HG03439 (cell line): ENCODE results near the gene SLC27A2.
"Not testable (repeated sequence)": the region's sequence is repeated elsewhere in the genome, so short reads cannot be mapped to it uniquely, and the experiment has no call there.

Experiments used
- ATAC-seq: cut with Tn5 transposase; IDR thresholded peaks from one replicate; pipeline ENCODE4 v1.9.1; 2021; ENCODE audit warnings: mild to moderate bottlenecking, moderate library complexity; ENCODE audit not compliant: unreplicated experiment

SLC27A2 gene

DNA sequence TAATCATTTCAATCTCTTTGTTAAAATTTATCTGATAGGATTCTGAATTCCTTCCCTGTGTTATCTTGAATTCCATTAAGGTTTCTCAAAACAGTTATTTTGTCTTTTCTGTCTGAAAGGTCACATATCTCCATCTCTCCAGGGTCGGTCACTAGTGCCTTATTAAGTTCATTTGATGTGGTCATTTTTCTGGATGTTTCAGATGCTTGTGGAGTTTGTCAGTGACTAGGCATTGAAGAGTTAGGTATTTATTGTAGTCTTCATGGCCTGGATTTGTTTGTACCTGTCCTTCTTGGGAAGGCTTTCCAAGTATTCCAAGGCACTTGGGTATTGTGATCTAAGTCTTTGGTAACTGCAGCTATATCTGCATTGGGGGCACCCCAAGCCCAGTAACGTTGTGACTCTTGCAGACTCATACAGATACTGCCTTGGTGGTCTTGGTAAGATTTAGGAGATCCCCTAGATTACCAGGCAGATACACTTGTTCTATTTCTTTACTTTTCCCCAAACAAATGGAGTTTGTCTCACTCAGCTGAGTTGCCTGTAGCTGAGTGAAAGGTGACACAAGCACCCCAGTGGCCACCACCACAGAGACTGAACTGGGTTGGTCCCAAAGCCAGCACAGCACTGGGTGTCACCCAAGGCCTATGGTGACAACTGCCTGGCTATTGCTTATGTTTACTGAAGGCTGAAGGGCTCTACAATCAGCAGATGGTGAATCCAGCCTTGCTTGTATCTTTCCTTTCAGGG lies 18.9 kb upstream of the SLC27A2 start:
- ATAC-seq = no peak

DNA sequence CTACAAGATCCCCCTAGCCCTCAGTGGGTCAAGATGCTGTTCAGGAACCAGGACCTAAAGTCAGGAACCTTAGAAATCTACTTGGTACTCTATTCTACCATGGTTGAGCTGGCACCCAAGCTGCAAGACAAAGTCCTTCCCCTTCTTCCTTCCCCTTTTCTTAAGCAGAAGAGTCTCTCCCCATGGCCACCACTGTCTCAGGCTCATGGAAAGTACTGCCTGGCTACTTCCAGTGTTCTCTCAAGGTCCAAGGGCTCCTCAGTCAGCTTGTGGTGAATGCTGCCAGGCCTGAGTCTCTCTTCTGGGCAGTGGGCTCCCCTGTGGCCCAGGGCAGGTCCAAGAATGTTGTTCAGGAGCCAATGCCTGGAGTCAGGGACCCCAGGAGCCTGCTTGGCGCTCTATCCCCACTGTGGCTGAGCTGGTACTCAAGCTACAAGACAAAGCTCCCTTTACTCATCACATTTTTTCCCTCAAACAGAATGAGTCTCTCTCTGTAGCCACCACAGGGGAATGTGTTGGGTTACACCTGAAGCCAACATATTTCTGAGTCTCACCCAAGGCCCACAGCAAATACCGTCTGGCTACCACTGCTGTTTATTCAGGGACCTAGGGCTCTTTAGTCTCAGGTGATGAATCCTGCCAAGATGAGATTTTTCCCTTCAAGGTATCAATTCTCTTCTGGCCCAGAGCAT lies 18.1 kb upstream of the SLC27A2 start:
- no peak for ATAC-seq

DNA sequence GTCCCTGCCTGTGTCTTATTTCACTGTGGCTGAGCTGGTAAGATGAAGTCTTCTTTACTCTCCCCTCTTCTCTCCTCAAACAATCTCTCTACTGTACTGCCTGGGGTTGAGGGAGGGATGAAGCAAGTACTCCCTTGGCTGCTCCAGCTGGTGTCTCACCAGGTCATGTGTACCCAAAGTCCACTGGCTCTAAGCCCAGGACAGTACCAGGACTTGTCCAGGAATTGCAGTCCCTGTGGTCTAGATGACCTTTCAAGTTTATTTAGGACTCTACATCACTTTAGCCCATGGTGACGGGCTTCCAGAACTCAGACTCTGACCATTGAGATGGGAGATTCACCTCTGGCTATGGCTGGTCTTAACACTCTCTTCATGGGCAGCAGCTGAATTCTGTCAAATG lies 17.5 kb upstream of the SLC27A2 start:
- ATAC-seq = no peak

GRCh38 chr15:50166216-50166615 lies 15.8 kb upstream of the SLC27A2 start:
- no peak for ATAC-seq

DNA sequence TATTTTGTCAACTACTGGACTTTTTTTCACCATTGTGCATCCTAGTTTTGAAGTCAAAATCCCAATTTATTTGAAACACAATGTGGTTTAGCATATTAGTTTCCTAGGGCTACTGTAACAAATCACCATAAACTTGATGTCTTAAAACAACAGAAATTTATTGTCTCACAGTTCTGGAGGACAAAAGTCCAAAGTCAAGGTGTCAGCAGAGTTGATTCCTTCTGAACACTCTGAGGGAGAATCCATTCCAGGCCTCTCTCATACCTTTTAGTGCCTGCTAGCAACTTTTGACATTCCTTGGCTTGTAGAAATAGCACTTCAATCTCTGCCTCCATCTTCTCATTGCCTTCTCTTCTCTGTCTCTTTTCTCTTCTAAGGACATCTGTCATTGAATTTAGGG lies 14.9 kb upstream of the SLC27A2 start:
- no peak for ATAC-seq

DNA sequence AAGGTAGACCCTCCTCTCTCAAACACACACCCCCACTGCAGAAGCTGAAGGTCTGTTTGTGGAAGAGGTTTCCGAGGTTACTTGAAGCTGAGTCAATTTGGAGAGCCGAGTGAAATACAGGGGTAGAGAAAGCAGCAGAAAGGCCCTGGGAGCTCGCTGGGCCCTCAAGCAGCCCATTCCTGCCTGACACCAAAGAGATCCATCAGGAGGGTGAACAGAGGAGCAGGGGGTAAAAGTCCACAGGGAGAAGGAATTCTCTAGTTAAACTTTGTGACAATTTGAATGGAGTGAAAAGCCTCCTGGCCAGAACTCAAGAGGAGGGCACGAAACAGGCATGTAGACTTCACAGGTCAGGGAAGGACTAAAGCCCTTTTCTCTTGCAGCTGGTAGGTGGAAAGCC lies 13.6 kb upstream of the SLC27A2 start:
- ATAC-seq = no peak

- ATAC-seq = no peak
Measured at GRCh38 chr15:50168783-50169411, 13.1 kb upstream of the SLC27A2 start.

GRCh38 chr15:50172360-50172895 lies 9.6 kb upstream of the SLC27A2 start:
- ATAC-seq = not testable (repeated sequence)

DNA sequence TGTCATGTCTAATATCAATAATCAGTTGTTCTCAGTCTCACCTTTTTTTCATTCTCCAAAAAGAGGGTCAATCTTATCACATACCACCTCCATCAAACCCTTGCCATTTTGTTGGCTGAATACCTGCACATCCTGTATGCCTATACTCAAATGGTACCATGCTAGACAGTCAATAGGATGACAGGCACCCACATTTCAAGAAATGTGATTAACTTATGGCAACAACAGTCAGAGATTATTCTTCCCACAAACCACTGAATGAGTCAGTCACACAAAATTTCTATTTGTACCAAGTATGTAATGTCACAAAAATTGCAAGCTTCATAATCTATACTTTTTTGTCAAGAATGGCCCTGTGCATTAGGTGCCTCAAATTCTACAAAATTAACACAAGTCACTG lies 5.1 kb upstream of the SLC27A2 start:
- no peak for ATAC-seq

- ATAC-seq = no peak
Measured at GRCh38 chr15:50180091-50180490, 1.9 kb upstream of the SLC27A2 start.

DNA sequence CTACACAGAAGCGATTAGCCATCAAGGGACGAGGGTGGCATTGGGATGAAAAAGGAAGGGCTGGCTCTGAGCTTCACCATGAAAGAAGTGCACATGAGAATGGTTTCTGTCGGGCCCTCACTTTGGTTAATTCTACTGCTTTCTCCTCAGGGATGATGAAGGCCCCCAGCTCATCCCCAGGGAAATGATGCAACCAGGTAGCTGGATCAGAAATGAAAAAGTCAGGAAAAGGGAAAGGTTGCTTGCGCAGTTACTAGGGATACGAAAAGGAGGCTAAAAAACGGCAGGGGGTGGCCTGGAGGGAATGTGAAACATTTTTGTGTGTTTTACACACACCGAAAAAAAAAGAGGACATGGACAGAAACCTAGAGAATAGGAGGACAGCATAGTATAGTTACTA lies 1.4 kb upstream of the SLC27A2 start:
- no peak for ATAC-seq

GRCh38 chr15:50181201-50181968 lies 611 bp upstream of the SLC27A2 start:
- ATAC-seq = no peak

- peak; percentile 71 for ATAC-seq
Measured at GRCh38 chr15:50182219-50183013, 420 bp downstream of the SLC27A2 start.

- no peak for ATAC-seq
Measured at GRCh38 chr15:50183112-50183794, 1.3 kb downstream of the SLC27A2 start.

GRCh38 chr15:50184863-50185504 lies 3.0 kb downstream of the SLC27A2 start:
- ATAC-seq = no peak

- ATAC-seq = no peak
Measured at GRCh38 chr15:50186090-50186489, 4.1 kb downstream of the SLC27A2 start.

GRCh38 chr15:50186752-50187151 lies 4.8 kb downstream of the SLC27A2 start:
- ATAC-seq = no peak

DNA sequence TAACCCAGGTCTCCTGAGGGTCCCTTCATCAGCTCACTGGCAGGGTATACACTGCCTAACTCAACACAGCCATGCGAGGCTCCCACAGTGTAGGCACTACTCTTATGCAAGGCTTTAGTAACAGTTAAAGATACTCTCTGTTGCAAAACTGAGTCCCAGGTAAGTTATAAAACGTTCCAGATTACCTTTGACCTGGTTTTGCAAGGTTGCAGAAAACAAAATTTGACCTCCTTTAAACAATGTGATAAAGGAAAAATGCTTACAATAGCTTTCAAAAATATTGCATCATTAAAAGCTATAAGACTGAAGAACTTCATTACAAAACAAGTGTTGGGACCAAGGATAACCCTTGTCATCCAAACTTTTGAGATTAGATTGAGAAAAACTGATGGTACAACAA lies 5.5 kb downstream of the SLC27A2 start:
- ATAC-seq = no peak

- no peak for ATAC-seq
Measured at GRCh38 chr15:50187997-50188396, 6.0 kb downstream of the SLC27A2 start.
